Thyroid gland (tissue), 4 donors: Measurements from ENCODE around the gene KRT77.

Experiments used
- POLR2A ChIP-seq, 2 donors: fragments of 450-650 bp; IDR thresholded peaks; one replicate each; pipeline ENCODE4 v1.6.1; 2017; ENCODE audit warnings: antibody characterized with exemption in 2 of 2, mild to moderate bottlenecking in 2 of 2, moderate library complexity in 1 of 2
- TF ChIP-seq, protein P1 (sequence below), 6 experiments: fragments of 200-600 bp in 3 of 6; fragments of 450-650 bp in 3 of 6; sonication (generic) in 3 of 6; IDR thresholded peaks; one replicate each; pipeline ENCODE4 v1.5.1; 2016 to 2019; ENCODE audit warnings: antibody characterized with exemption in 6 of 6, mild to moderate bottlenecking in 2 of 6, inconsistent platforms in 1 of 6, moderate library complexity in 1 of 6

DNA sequence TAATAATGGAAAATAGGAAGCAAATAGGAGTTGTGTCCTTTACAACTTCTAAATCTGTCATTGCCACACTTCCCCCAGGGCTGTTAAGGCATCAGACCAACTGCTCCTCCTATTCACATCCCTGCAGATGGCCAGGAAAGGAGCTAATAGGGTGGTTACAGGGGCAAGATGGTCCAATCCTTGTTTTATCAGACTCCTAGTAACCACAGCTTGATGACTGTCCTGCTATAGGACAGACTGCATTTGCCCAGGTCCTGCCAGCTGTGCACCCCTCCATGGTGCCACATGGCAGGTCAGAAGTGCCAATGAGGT lies 40.5 kb downstream of the KRT77 start:
- TF ChIP-seq, protein P1, sequence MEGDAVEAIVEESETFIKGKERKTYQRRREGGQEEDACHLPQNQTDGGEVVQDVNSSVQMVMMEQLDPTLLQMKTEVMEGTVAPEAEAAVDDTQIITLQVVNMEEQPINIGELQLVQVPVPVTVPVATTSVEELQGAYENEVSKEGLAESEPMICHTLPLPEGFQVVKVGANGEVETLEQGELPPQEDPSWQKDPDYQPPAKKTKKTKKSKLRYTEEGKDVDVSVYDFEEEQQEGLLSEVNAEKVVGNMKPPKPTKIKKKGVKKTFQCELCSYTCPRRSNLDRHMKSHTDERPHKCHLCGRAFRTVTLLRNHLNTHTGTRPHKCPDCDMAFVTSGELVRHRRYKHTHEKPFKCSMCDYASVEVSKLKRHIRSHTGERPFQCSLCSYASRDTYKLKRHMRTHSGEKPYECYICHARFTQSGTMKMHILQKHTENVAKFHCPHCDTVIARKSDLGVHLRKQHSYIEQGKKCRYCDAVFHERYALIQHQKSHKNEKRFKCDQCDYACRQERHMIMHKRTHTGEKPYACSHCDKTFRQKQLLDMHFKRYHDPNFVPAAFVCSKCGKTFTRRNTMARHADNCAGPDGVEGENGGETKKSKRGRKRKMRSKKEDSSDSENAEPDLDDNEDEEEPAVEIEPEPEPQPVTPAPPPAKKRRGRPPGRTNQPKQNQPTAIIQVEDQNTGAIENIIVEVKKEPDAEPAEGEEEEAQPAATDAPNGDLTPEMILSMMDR (IDR thresholded peaks at IDR 0.05) = no peak
- no peak for TF ChIP-seq POLR2A (IDR thresholded peaks at IDR 0.05)
